ENCODE results near the gene NFATC1. TPM values are rescaled to one million over a fixed set of nuclear protein-coding genes. Genes with fewer than 3 reads are reported as not detected.

NFATC1 gene
- 18.3 TPM for total RNA-seq
- long read RNA-seq, full-length matches to known transcripts = 15 of 51 reads
- long read RNA-seq, partial matches to known transcripts = 32 of 51 reads
- long read RNA-seq, other reads (novel, unspliced or antisense) = 4 of 51 reads

DNA sequence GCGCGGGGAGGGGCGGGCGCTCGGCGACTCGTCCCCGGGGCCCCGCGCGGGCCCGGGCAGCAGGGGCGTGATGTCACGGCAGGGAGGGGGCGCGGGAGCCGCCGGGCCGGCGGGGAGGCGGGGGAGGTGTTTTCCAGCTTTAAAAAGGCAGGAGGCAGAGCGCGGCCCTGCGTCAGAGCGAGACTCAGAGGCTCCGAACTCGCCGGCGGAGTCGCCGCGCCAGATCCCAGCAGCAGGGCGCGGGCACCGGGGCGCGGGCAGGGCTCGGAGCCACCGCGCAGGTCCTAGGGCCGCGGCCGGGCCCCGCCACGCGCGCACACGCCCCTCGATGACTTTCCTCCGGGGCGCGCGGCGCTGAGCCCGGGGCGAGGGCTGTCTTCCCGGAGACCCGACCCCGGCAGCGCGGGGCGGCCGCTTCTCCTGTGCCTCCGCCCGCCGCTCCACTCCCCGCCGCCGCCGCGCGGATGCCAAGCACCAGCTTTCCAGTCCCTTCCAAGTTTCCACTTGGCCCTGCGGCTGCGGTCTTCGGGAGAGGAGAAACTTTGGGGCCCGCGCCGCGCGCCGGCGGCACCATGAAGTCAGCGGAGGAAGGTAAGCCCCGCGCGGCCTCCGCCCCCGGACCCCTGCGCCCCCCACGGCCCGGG is at the start of gene NFATC1:
Gene NFATC1 (plus strand): TSS at position 170 of the 644 bp plus-strand sequence. CDS start 295 bp downstream, at position 465.
- Histone ChIP-seq H3K4me1 (peaks cover 53% of the 10 kb centered on the region), H3K4me3 (peak within 1 kb of the TSS; percentile 80), H3K9me3 (replicated peaks) (no peaks in the 10 kb centered on the region), H3K27ac (replicated peaks) (peak within 1 kb of the TSS; percentile 98), H3K27me3 (ENCODE audit: low read depth) (peaks cover 9% of the 10 kb centered on the region), H3K36me3 (no peaks in the 10 kb centered on the region)
- DNase-seq = peak; percentile 86
- intact Hi-C loops (cut with micrococcal nuclease) = loop anchor here (5.0 kb wide), 1 partner anchor 66 kb away; no protein-coding TSS in a partner anchor
- TF ChIP-seq, protein P1, sequence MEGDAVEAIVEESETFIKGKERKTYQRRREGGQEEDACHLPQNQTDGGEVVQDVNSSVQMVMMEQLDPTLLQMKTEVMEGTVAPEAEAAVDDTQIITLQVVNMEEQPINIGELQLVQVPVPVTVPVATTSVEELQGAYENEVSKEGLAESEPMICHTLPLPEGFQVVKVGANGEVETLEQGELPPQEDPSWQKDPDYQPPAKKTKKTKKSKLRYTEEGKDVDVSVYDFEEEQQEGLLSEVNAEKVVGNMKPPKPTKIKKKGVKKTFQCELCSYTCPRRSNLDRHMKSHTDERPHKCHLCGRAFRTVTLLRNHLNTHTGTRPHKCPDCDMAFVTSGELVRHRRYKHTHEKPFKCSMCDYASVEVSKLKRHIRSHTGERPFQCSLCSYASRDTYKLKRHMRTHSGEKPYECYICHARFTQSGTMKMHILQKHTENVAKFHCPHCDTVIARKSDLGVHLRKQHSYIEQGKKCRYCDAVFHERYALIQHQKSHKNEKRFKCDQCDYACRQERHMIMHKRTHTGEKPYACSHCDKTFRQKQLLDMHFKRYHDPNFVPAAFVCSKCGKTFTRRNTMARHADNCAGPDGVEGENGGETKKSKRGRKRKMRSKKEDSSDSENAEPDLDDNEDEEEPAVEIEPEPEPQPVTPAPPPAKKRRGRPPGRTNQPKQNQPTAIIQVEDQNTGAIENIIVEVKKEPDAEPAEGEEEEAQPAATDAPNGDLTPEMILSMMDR (IDR thresholded peaks at IDR 0.05; ENCODE audit: borderline replicate concordance) = no peak

DNA sequence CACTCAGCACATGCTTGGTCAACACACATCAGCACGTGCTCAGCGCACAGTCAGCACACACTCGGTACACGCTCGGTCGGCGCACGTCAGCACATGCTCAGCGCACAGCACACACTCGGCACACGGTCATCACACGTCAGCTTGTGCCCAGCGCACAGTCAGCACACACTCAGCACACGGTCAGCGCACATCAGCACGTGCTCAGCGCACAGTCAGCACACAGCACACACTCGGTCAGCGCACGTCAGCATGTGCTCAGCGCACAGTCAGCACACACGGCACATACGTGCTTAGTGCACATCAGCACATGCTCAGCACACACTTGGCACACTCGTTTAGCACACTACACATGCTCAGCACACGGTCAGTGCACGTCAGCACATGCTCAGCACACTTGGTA is 49.7 kb upstream of the NFATC1 start:
- TF ChIP-seq, protein P1 (IDR thresholded peaks at IDR 0.05; ENCODE audit: borderline replicate concordance) = no peak
- H3K4me3 ChIP-seq = no peak overlapping the region
- no peaks in the 10 kb centered on the region for H3K27me3 ChIP-seq (ENCODE audit: low read depth)
- peaks cover 62% of the 10 kb centered on the region for H3K36me3 ChIP-seq
- DNase-seq = no peak
- H3K4me1 ChIP-seq = no peaks in the 10 kb centered on the region
- no peak overlapping the region for H3K27ac ChIP-seq (replicated peaks)
- no peaks in the 10 kb centered on the region for H3K9me3 ChIP-seq (replicated peaks)
- intact Hi-C loops (cut with micrococcal nuclease) = no loop called here

DNA sequence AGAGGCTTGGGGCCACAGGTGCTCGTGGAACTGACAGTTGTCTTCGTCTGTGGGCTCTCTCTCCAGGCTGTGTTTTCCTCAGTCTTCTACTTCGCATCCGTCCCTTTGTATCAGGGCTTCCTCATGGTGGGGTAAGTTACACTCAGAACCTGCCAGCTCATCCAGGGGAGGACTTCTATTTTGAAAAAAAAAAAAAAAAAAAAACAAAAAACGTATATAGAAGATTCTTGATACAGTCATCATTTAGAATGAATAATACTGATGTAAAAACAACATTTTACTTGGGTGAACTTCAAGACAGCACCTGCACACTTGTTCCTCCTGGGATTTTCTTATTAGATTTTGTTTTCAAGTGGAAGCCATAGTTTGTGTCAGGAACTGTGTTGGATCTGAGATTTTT is 47.7 kb upstream of the NFATC1 start:
- TF ChIP-seq, protein P1 (IDR thresholded peaks at IDR 0.05; ENCODE audit: borderline replicate concordance) = no peak
- no peak for DNase-seq
- no peaks in the 10 kb centered on the region for H3K27me3 ChIP-seq (ENCODE audit: low read depth)
- H3K36me3 ChIP-seq = peaks cover 77% of the 10 kb centered on the region
- no peaks in the 10 kb centered on the region for H3K4me1 ChIP-seq
- intact Hi-C loops (cut with micrococcal nuclease) = no loop called here
- no peak overlapping the region for H3K27ac ChIP-seq (replicated peaks)
- H3K4me3 ChIP-seq = no peak overlapping the region
- no peaks in the 10 kb centered on the region for H3K9me3 ChIP-seq (replicated peaks)

DNA sequence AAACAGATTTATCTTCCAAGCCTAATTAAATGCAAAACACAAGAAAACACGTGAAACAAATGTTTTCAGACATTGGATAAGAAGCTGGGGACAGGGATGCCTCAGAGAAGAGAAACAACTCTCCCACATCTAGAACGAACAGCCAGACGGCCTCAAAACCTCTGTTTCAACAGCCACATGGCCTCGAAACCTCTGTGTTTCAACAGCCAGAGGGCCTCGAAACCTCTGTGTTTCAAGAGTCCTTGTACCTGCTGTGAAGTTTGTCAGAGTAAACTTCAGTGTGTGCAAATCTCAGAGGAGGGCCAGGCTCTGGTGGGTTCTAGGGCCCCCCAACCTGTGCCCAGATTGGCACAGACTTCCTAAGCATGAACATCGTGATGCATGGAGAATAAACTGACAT is 43.3 kb upstream of the NFATC1 start:
- TF ChIP-seq, protein P1 (IDR thresholded peaks at IDR 0.05; ENCODE audit: borderline replicate concordance) = no peak
- no peak for DNase-seq
- H3K4me3 ChIP-seq = no peak overlapping the region
- no peak overlapping the region for H3K27ac ChIP-seq (replicated peaks)
- H3K36me3 ChIP-seq = peaks cover 43% of the 10 kb centered on the region
- intact Hi-C loops (cut with micrococcal nuclease) = no loop called here
- no peaks in the 10 kb centered on the region for H3K27me3 ChIP-seq (ENCODE audit: low read depth)
- no peaks in the 10 kb centered on the region for H3K4me1 ChIP-seq
- H3K9me3 ChIP-seq (replicated peaks) = no peaks in the 10 kb centered on the region

DNA sequence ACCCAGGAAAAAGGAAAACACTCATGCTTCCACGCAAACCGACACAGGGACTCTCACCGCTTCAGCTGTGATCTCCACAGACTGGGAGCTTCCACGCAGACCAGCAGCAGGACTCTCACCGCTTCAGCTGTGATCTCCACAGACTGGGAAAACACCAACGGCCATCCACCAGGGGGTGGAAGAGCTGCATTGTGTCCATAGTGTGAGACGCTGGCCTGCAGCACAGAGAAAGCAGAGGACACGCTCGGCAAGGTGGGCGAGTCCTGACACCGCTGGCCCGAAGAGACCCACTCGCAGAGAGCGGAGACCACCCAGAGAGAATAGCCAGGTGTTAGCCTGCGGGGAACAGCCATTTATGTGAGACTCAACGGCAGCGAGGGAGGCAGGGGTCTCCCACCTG is 42.5 kb upstream of the NFATC1 start:
- Histone ChIP-seq H3K4me1 (no peaks in the 10 kb centered on the region), H3K36me3 (peaks cover 35% of the 10 kb centered on the region), H3K27ac (replicated peaks) (no peak overlapping the region), H3K4me3 (no peak overlapping the region), H3K27me3 (ENCODE audit: low read depth) (no peaks in the 10 kb centered on the region), H3K9me3 (replicated peaks) (no peaks in the 10 kb centered on the region)
- intact Hi-C loops (cut with micrococcal nuclease) = no loop called here
- TF ChIP-seq, protein P1 (IDR thresholded peaks at IDR 0.05; ENCODE audit: borderline replicate concordance) = peak; percentile 16
- DNase-seq = no peak

Data from left ventricle myocardium inferior (tissue), 1 donor.